MM.1S (cell line): Measurements from ENCODE around the gene PRDM5.
A peak's percentile ranks its signal among the peaks of the same experiment; 100 is the strongest.

Experiments
- DNase-seq: peaks from one replicate; pipeline ENCODE4 v3.0.0-alpha.2; 2015
- H2AFZ ChIP-seq: fragments of 300-600 bp; sonication (generic); 2 replicates; pipeline ENCODE4 v1.6.0; 2016; ENCODE audit warnings: antibody characterized with exemption, low read length
- H3F3A ChIP-seq: fragments of 300-600 bp; sonication (generic); 2 replicates; pipeline ENCODE4 v1.6.1; 2016; ENCODE audit warnings: mild to moderate bottlenecking, antibody characterized with exemption, low read length, moderate library complexity, mixed read lengths; ENCODE audit not compliant: insufficient read depth
- H3K27ac ChIP-seq: fragments of 300-600 bp; sonication (generic); 2 replicates; pipeline ENCODE4 v1.5.1; 2016; ENCODE audit warnings: mild to moderate bottlenecking, low read length
- H3K27me3 ChIP-seq: fragments of 300-600 bp; sonication (generic); replicated peaks from 2 replicates; pipeline ENCODE4 v1.6.0; 2016; ENCODE audit warnings: low read length; ENCODE audit not compliant: insufficient read depth
- H3K36me3 ChIP-seq: fragments of 300-600 bp; sonication (generic); replicated peaks from 2 replicates; pipeline ENCODE4 v1.6.1; 2016; ENCODE audit warnings: mild to moderate bottlenecking, low read length, mixed read lengths; ENCODE audit not compliant: insufficient read depth
- H3K4me1 ChIP-seq: fragments of 300-600 bp; sonication (generic); 2 replicates; pipeline ENCODE4 v1.6.1; 2016; ENCODE audit warnings: low read length, mixed read lengths
- H3K4me2 ChIP-seq: fragments of 300-600 bp; sonication (generic); 2 replicates; pipeline ENCODE4 v1.6.0; 2016; ENCODE audit warnings: low read depth, low read length
- H3K4me3 ChIP-seq: fragments of 300-600 bp; sonication (generic); 2 replicates; pipeline ENCODE4 v1.5.1; 2016; ENCODE audit warnings: low read length, mixed read lengths
- H3K79me2 ChIP-seq: fragments of 300-600 bp; sonication (generic); 2 replicates; pipeline ENCODE4 v1.6.1; 2016; ENCODE audit warnings: mixed run types, low read length, mixed read lengths
- H3K9ac ChIP-seq: fragments of 300-600 bp; sonication (generic); 2 replicates; pipeline ENCODE4 v1.6.1; 2016; ENCODE audit warnings: low read length, mixed read lengths
- H3K9me2 ChIP-seq: fragments of 300-600 bp; sonication (generic); replicated peaks from 2 replicates; pipeline ENCODE4 v1.6.1; 2016; ENCODE audit warnings: mild to moderate bottlenecking, low read length, mixed read lengths; ENCODE audit not compliant: insufficient read depth
- H3K9me3 ChIP-seq: fragments of 300-600 bp; sonication (generic); replicated peaks from 2 replicates; pipeline ENCODE4 v1.6.1; 2016; ENCODE audit warnings: mild to moderate bottlenecking, low read length, mixed read lengths; ENCODE audit not compliant: insufficient read depth
- H4K20me1 ChIP-seq: fragments of 300-600 bp; sonication (generic); 2 replicates; pipeline ENCODE4 v1.6.1; 2016; ENCODE audit warnings: mild to moderate bottlenecking, low read length, moderate library complexity, mixed read lengths; ENCODE audit not compliant: insufficient read depth
- CTCF ChIP-seq: fragments of 300-600 bp; sonication (generic); IDR thresholded peaks from 2 replicates; pipeline ENCODE4 v1.5.1; 2016; ENCODE audit warnings: antibody characterized with exemption, low read length, mixed read lengths
- EZH2 ChIP-seq: fragments of 300-600 bp; sonication (generic); optimal IDR thresholded peaks from 2 replicates; pipeline ENCODE3; 2017; ENCODE audit warnings: low read depth, mild to moderate bottlenecking, antibody characterized with exemption, low read length, mixed read lengths
- EZH2phosphoT487 ChIP-seq: fragments of 300-600 bp; sonication (generic); IDR thresholded peaks from 2 replicates; pipeline ENCODE4 v1.6.1; 2018; ENCODE audit warnings: antibody characterized with exemption, low read length

PRDM5 gene

GRCh38 chr4:120723105-120723504, 199.4 kb downstream of the PRDM5 start:
- peaks cover 8% of the 10 kb centered on the region for H3F3A ChIP-seq
- no peaks in the 10 kb centered on the region for H3K27me3 ChIP-seq
- H3K79me2 ChIP-seq, result 0 out of 2 replicates have a peak, but pooled peaks cover 2% of the 10 kb centered on the region
- H3K36me3 ChIP-seq, result no peaks in the 10 kb centered on the region
- no peak overlapping the region for H3K27ac ChIP-seq
- no peaks in the 10 kb centered on the region for H3K9me2 ChIP-seq
- DNase-seq, result no peak
- H4K20me1 ChIP-seq, result no peaks in the 10 kb centered on the region
- H3K4me3 ChIP-seq, result no peak overlapping the region
- no peaks in the 10 kb centered on the region for H3K9me3 ChIP-seq
- no peak overlapping the region for H3K4me2 ChIP-seq
- TF ChIP-seq EZH2 (no peak), CTCF (no peak), EZH2phosphoT487 (no peak)
- H2AFZ ChIP-seq, result no peak overlapping the region
- no peak overlapping the region for H3K9ac ChIP-seq
- peaks cover 31% of the 10 kb centered on the region for H3K4me1 ChIP-seq

- H3K9ac ChIP-seq, result no peak overlapping the region
- H3K4me3 ChIP-seq, result no peak overlapping the region
- no peaks in the 10 kb centered on the region for H3K27me3 ChIP-seq
- peaks cover 36% of the 10 kb centered on the region for H3K4me1 ChIP-seq
- DNase-seq, result no peak
- H3K36me3 ChIP-seq, result no peaks in the 10 kb centered on the region
- no peak overlapping the region for H3K4me2 ChIP-seq
- no peaks in the 10 kb centered on the region for H3K9me3 ChIP-seq
- H3K9me2 ChIP-seq, result no peaks in the 10 kb centered on the region
- no peaks in the 10 kb centered on the region for H4K20me1 ChIP-seq
- no peak overlapping the region for H2AFZ ChIP-seq
- TF ChIP-seq EZH2, result no peak
- TF ChIP-seq EZH2phosphoT487, result no peak
- no peak for TF ChIP-seq CTCF
- H3K79me2 ChIP-seq, result 0 out of 2 replicates have a peak, but pooled peaks cover 2% of the 10 kb centered on the region
- peaks cover 10% of the 10 kb centered on the region for H3F3A ChIP-seq
- no peak overlapping the region for H3K27ac ChIP-seq
Observed at GRCh38 chr4:120722655-120723054, 199.9 kb downstream of the PRDM5 start.

GRCh38 chr4:120720354-120720934, 202.1 kb downstream of the PRDM5 start:
- Histone ChIP-seq H3K36me3 (no peaks in the 10 kb centered on the region), H3K4me3 (no peak overlapping the region), H3K27ac (peak overlapping the region; percentile 53), H3K27me3 (no peaks in the 10 kb centered on the region), H4K20me1 (no peaks in the 10 kb centered on the region), H3K4me1 (peaks cover 40% of the 10 kb centered on the region), H3K9me3 (no peaks in the 10 kb centered on the region), H3K9ac (no peak overlapping the region; the same call in 1 of the 2 replicates), H3K4me2 (peak overlapping the region; percentile 12), H2AFZ (peak overlapping the region; percentile 13; the same call in 1 of the 2 replicates), H3F3A (peaks cover 10% of the 10 kb centered on the region), H3K9me2 (no peaks in the 10 kb centered on the region), H3K79me2 (0 out of 2 replicates have a peak, but pooled peaks cover 2% of the 10 kb centered on the region)
- peak; percentile 31 for DNase-seq
- TF ChIP-seq EZH2, result no peak
- TF ChIP-seq CTCF, result no peak
- TF ChIP-seq EZH2phosphoT487, result no peak
